Measurements from ENCODE around the gene PEA15.

GRCh38 chr1:160216301-160216700, 11.1 kb downstream of the PEA15 start:
- TF ChIP-seq CTCF (IDR thresholded peaks at IDR 0.05) (no peak), ZFX (IDR thresholded peaks at IDR 0.05; ENCODE audit: borderline replicate concordance) (no peak)
